A673 (cell line): ENCODE measurements around the gene ITGB2.

Experiments used
- CTCF ChIP-seq: fragments of 300-800, 200-600 bp; sonication (generic); conservative IDR thresholded peaks from 2 replicates; pipeline ENCODE4 v1.5.1; 2017; ENCODE audit warnings: low read depth, mild to moderate bottlenecking, antibody characterized with exemption, low read length, moderate library complexity, mixed read lengths
- EZH2 ChIP-seq: fragments of 200-600 bp; sonication (generic); IDR thresholded peaks from 2 replicates; pipeline ENCODE4 v1.6.1; 2017; ENCODE audit warnings: borderline replicate concordance, low read depth, mild to moderate bottlenecking, mixed read lengths, antibody characterized with exemption, low read length; ENCODE audit not compliant: poor library complexity, severe bottlenecking

- TF ChIP-seq CTCF: no peak
- no peak for TF ChIP-seq EZH2
Observed at GRCh38 chr21:44872323-44872648, 48.4 kb downstream of the ITGB2 start.
